NT2/D1 (cell line): ENCODE data around the gene PTPRN2.

ENCODE experiments used
- SUZ12 ChIP-seq: IDR thresholded peaks from 2 replicates; pipeline ENCODE4 v1.6.1; 2011; ENCODE audit not compliant: insufficient read length, insufficient read depth; ENCODE audit errors: extremely low read depth
- YY1 ChIP-seq: IDR thresholded peaks from 2 replicates; pipeline ENCODE4 v1.6.1; 2011; ENCODE audit not compliant: insufficient read length, insufficient read depth

DNA sequence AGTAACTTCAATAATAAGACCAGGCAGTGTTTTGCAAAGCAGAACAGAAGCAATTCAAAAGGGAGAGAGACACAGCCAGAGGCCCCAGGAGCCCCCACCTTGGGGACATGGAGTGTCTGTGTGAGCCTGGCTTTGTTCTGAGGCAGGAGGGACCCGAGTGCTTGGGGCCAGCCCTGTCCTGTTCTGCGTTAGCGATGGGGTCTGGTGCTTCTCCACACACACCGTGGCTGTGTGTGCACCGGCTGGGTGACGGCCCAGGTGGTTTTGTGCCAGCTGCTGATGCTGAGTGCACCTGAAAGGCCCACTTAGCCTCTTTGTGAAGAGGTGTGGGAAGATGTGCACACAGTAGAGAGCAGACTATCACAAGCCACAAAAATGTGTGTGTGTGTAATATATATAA is 781.9 kb downstream of the PTPRN2 start:
- TF ChIP-seq YY1 (no peak), SUZ12 (no peak)
